GM12878 (cell line): ENCODE results near the gene YAP1.

ENCODE experiments used
- ATF7 ChIP-seq: fragments of 450-650 bp; IDR thresholded peaks from 2 replicates; pipeline ENCODE4 v1.6.1; 2016; ENCODE audit warnings: low read depth, mild to moderate bottlenecking
- EP300 ChIP-seq, 2 experiments: fragments of 150-350 bp in 1 of 2; IDR thresholded peaks; 2 replicates each; pipeline ENCODE4 v1.6.1; 2011 to 2012; ENCODE audit warnings: low read depth in 2 of 2, low read length in 2 of 2, borderline replicate concordance in 1 of 2, improper control_type of control experiment in 1 of 2, inconsistent platforms in 1 of 2; ENCODE audit not compliant: control insufficient read depth in 1 of 2
- HDAC6 ChIP-seq: fragments of 200-600 bp; sonication (generic); IDR thresholded peaks from one replicate; pipeline ENCODE4 v1.8.0; 2017; ENCODE audit warnings: antibody characterized with exemption; ENCODE audit not compliant: unreplicated experiment
- SIN3A ChIP-seq: IDR thresholded peaks from 2 replicates; pipeline ENCODE4 v1.6.1; 2012; ENCODE audit warnings: low read depth, low read length, improper control_type of control experiment
- SMC3 ChIP-seq: IDR thresholded peaks from 2 replicates; pipeline ENCODE4 v1.6.1; 2011; ENCODE audit warnings: low read length, improper control_type of control experiment, borderline replicate concordance
- SPI1 ChIP-seq: IDR thresholded peaks from 2 replicates; pipeline ENCODE4 v1.6.1; 2011; ENCODE audit warnings: low read depth, mild to moderate bottlenecking, low read length, moderate library complexity, borderline replicate concordance; ENCODE audit not compliant: insufficient read depth
- STAT3 ChIP-seq: IDR thresholded peaks from 2 replicates; pipeline ENCODE4 v1.6.1; 2011; ENCODE audit warnings: low read depth, low read length, improper control_type of control experiment
- ZZZ3 ChIP-seq: IDR thresholded peaks from 2 replicates; pipeline ENCODE4 v1.6.1; 2011; ENCODE audit warnings: low read depth; ENCODE audit not compliant: control insufficient read depth, insufficient read length
- TF ChIP-seq, protein P1 (sequence below), 3 experiments: IDR thresholded peaks in 2 of 3; conservative IDR thresholded peaks in 1 of 3; 2 replicates each; pipeline ENCODE4 v1.5.1; 2011; ENCODE audit warnings: low read depth in 3 of 3, low read length in 3 of 3, mild to moderate bottlenecking in 3 of 3, control low read depth in 2 of 3, moderate library complexity in 2 of 3, inconsistent platforms in 1 of 3, mixed read lengths in 1 of 3; ENCODE audit not compliant: control insufficient read depth in 2 of 3, insufficient read depth in 1 of 3; ENCODE audit errors: extremely low read depth in 1 of 3
- TF ChIP-seq, protein P2 (sequence below): fragments of 450-650 bp; IDR thresholded peaks from 2 replicates; pipeline ENCODE4 v1.6.1; 2016; ENCODE audit warnings: mild to moderate bottlenecking
- TF ChIP-seq, protein P3 (sequence below): IDR thresholded peaks from 2 replicates; pipeline ENCODE4 v1.6.1; 2011; ENCODE audit warnings: low read depth, low read length, improper control_type of control experiment, borderline replicate concordance
- TF ChIP-seq, protein P4 (sequence below): IDR thresholded peaks from 2 replicates; pipeline ENCODE4 v1.6.1; 2012; ENCODE audit warnings: low read depth, low read length, improper control_type of control experiment
- TF ChIP-seq, protein P5 (sequence below): fragments of 450-650 bp; formaldehyde crosslinking; IDR thresholded peaks from 2 replicates; pipeline ENCODE4 v1.4.0; 2022; ENCODE audit warnings: mild to moderate bottlenecking, moderate library complexity

DNA sequence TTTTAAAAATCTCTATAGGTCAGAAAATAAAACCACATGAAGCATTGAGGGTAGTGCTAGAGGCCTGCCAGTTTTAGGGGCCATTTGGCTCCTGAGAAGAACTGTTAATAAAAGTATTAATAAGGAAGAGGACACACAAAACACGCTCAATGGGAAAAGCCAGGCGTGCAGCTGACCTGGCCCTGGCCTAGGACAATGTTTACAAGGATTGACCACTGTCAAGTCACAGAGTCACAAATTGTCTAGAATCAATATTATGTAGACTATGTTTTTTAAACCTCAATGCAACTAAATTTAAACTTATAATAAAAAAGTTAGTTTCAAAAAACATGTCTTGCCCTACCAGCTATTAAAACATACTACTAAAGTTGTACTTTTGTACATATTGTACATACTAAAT is 89.4 kb downstream of the YAP1 start:
- no peak for TF ChIP-seq SMC3
- no peak for TF ChIP-seq STAT3
- TF ChIP-seq, protein P1, sequence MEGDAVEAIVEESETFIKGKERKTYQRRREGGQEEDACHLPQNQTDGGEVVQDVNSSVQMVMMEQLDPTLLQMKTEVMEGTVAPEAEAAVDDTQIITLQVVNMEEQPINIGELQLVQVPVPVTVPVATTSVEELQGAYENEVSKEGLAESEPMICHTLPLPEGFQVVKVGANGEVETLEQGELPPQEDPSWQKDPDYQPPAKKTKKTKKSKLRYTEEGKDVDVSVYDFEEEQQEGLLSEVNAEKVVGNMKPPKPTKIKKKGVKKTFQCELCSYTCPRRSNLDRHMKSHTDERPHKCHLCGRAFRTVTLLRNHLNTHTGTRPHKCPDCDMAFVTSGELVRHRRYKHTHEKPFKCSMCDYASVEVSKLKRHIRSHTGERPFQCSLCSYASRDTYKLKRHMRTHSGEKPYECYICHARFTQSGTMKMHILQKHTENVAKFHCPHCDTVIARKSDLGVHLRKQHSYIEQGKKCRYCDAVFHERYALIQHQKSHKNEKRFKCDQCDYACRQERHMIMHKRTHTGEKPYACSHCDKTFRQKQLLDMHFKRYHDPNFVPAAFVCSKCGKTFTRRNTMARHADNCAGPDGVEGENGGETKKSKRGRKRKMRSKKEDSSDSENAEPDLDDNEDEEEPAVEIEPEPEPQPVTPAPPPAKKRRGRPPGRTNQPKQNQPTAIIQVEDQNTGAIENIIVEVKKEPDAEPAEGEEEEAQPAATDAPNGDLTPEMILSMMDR (IDR thresholded peaks at IDR 0.05 in 2 of 3, conservative IDR thresholded peaks at IDR 0.05 in 1 of 3; ENCODE audit: control insufficient read depth in 2 of 3, extremely low read depth in 1 of 3, insufficient read depth in 1 of 3, low read depth in 3 of 3, low read length in 3 of 3): no peak
- no peak for TF ChIP-seq SIN3A
- no peak for TF ChIP-seq ZZZ3
- TF ChIP-seq, protein P2, sequence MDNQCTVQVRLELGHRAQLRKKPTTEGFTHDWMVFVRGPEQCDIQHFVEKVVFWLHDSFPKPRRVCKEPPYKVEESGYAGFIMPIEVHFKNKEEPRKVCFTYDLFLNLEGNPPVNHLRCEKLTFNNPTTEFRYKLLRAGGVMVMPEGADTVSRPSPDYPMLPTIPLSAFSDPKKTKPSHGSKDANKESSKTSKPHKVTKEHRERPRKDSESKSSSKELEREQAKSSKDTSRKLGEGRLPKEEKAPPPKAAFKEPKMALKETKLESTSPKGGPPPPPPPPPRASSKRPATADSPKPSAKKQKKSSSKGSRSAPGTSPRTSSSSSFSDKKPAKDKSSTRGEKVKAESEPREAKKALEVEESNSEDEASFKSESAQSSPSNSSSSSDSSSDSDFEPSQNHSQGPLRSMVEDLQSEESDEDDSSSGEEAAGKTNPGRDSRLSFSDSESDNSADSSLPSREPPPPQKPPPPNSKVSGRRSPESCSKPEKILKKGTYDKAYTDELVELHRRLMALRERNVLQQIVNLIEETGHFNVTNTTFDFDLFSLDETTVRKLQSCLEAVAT: no peak
- TF ChIP-seq, protein P3, sequence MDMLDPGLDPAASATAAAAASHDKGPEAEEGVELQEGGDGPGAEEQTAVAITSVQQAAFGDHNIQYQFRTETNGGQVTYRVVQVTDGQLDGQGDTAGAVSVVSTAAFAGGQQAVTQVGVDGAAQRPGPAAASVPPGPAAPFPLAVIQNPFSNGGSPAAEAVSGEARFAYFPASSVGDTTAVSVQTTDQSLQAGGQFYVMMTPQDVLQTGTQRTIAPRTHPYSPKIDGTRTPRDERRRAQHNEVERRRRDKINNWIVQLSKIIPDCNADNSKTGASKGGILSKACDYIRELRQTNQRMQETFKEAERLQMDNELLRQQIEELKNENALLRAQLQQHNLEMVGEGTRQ: no peak
- TF ChIP-seq, protein P4, sequence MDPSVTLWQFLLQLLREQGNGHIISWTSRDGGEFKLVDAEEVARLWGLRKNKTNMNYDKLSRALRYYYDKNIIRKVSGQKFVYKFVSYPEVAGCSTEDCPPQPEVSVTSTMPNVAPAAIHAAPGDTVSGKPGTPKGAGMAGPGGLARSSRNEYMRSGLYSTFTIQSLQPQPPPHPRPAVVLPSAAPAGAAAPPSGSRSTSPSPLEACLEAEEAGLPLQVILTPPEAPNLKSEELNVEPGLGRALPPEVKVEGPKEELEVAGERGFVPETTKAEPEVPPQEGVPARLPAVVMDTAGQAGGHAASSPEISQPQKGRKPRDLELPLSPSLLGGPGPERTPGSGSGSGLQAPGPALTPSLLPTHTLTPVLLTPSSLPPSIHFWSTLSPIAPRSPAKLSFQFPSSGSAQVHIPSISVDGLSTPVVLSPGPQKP: no peak
- TF ChIP-seq ATF7: no peak
- TF ChIP-seq, protein P5, sequence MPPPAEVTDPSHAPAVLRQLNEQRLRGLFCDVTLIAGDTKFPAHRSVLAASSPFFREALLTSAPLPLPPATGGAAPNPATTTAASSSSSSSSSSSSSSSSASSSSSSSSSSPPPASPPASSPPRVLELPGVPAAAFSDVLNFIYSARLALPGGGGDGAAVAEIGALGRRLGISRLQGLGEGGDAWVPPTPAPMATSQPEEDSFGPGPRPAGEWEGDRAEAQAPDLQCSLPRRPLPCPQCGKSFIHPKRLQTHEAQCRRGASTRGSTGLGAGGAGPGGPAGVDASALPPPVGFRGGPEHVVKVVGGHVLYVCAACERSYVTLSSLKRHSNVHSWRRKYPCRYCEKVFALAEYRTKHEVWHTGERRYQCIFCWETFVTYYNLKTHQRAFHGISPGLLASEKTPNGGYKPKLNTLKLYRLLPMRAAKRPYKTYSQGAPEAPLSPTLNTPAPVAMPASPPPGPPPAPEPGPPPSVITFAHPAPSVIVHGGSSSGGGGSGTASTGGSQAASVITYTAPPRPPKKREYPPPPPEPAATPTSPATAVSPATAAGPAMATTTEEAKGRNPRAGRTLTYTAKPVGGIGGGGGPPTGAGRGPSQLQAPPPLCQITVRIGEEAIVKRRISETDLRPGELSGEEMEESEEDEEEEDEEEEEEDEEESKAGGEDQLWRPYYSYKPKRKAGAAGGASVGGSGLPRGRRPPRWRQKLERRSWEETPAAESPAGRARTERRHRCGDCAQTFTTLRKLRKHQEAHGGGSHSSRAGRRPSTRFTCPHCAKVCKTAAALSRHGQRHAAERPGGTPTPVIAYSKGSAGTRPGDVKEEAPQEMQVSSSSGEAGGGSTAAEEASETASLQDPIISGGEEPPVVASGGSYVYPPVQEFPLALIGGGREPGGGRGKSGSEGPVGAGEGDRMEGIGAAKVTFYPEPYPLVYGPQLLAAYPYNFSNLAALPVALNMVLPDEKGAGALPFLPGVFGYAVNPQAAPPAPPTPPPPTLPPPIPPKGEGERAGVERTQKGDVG: no peak
- TF ChIP-seq SPI1: no peak
- TF ChIP-seq EP300 (IDR thresholded peaks at IDR 0.05; ENCODE audit: borderline replicate concordance in 1 of 2, control insufficient read depth in 1 of 2, low read depth in 2 of 2, low read length in 2 of 2): no peak
- no peak for TF ChIP-seq HDAC6
